Placental epithelial cell (primary cell): ENCODE measurements around the gene TRIP4. TPM values are rescaled to one million over a fixed set of nuclear protein-coding genes. Genes with fewer than 3 reads are reported as not detected.

ENCODE experiments used
- small RNA-seq: library from RNA; depleted of rRNA; stranded (forward); fragments of <200 nt; gene quantifications from one replicate; pipeline ENCODE3, GENCODE V24; 2012
- total RNA-seq: library from RNA; depleted of rRNA; stranded (reverse); fragments of >200 nt; gene quantifications from 2 replicates; pipeline ENCODE4 v1.2.3, GENCODE V29; 2012

Gene TRIP4
- 11.0 and 13.3 TPM in 2 replicates for total RNA-seq

GRCh38 chr15:64387562-64388168 lies at the start of gene TRIP4:
Gene TRIP4 (plus strand): TSS chr15:64387836. CDS start chr15:64387864, 28 bp downstream.

GRCh38 chr15:64355944-64356709 lies 31.5 kb upstream of the TRIP4 start, which contains the start of gene CSNK1G1:
Gene CSNK1G1 (minus strand): TSS chr15:64356173. CDS start chr15:64300499, 55,674 bp downstream.

GRCh38 chr15:64381000-64381751 lies 6.5 kb upstream of the TRIP4 start, which contains the start of gene PCLAF:
Gene PCLAF (minus strand): TSS chr15:64381441. CDS start chr15:64381371, 70 bp downstream.

GRCh38 chr15:64460206-64460723 lies 72.6 kb downstream of the TRIP4 start, which contains the start of gene ZNF609:
Gene ZNF609 (plus strand): TSS chr15:64460578. CDS start chr15:64499420, 38,842 bp downstream.

Small RNA genes within 50 kb of the gene (small RNA-seq; reads per million reads assigned to genes)
- gene RF00019: not detected
- not detected for gene RF00554

Other genes starting within 250 kb of the TRIP4 start
- gene SNX22, start 236.1 kb upstream of the TRIP4 start, total RNA-seq: 0.39 TPM in 1 of 2 replicates, not detected in the other
- gene PPIB, start 224.8 kb upstream of the TRIP4 start, total RNA-seq: 709 and 933 TPM in 2 replicates
- 25.5 and 29.4 TPM in 2 replicates for gene CSNK1G1, start 31.7 kb upstream of the TRIP4 start, total RNA-seq
- gene PCLAF, start 6.4 kb upstream of the TRIP4 start, total RNA-seq: 16.1 and 26.2 TPM in 2 replicates
- gene ZNF609, start 72.7 kb downstream of the TRIP4 start, total RNA-seq: 17.0 and 24.7 TPM in 2 replicates